ENCODE results near the gene AHCYL2.
"Not testable (repeated sequence)": the region's sequence is repeated elsewhere in the genome, so short reads cannot be mapped to it uniquely, and the experiment has no call there.

Gene AHCYL2

GRCh38 chr7:129332254-129333035 is 107.6 kb downstream of the AHCYL2 start:
- H3K4me1 ChIP-seq (ENCODE audit: control insufficient read depth, insufficient read depth, low read length, unreplicated experiment) = peaks cover 14% of the 10 kb centered on the region
- peak overlapping the region; percentile 90 for H3K27ac ChIP-seq (ENCODE audit: low read depth, low read length)
- H3K27me3 ChIP-seq (ENCODE audit: insufficient read depth, low read length) = no peaks in the 10 kb centered on the region
- H2AFZ ChIP-seq (ENCODE audit: low read length, unreplicated experiment) = peak overlapping the region; percentile 89
- H3K36me3 ChIP-seq (ENCODE audit: insufficient read depth, low read length) = no peaks in the 10 kb centered on the region
- H3K79me2 ChIP-seq (ENCODE audit: control insufficient read depth, insufficient read depth, low read length, unreplicated experiment) = no peaks in the 10 kb centered on the region
- H3K4me3 ChIP-seq (ENCODE audit: low read depth, low read length) = peak overlapping the region; percentile 59

- no peak overlapping the region for H3K27ac ChIP-seq (ENCODE audit: low read depth, low read length)
- no peaks in the 10 kb centered on the region for H3K27me3 ChIP-seq (ENCODE audit: insufficient read depth, low read length)
- H2AFZ ChIP-seq (ENCODE audit: low read length, unreplicated experiment) = no peak overlapping the region
- H3K79me2 ChIP-seq (ENCODE audit: control insufficient read depth, insufficient read depth, low read length, unreplicated experiment) = no peaks in the 10 kb centered on the region
- H3K4me3 ChIP-seq (ENCODE audit: low read depth, low read length) = no peak overlapping the region
- H3K36me3 ChIP-seq (ENCODE audit: insufficient read depth, low read length) = no peaks in the 10 kb centered on the region
- H3K4me1 ChIP-seq (ENCODE audit: control insufficient read depth, insufficient read depth, low read length, unreplicated experiment) = peaks cover 14% of the 10 kb centered on the region
These were observed 109.6 kb downstream of the AHCYL2 start for GRCh38 chr7:129334473-129334872.

- Histone ChIP-seq H3K4me3 (ENCODE audit: low read depth, low read length) (no peak overlapping the region), H3K36me3 (ENCODE audit: insufficient read depth, low read length) (no peaks in the 10 kb centered on the region), H3K27me3 (ENCODE audit: insufficient read depth, low read length) (no peaks in the 10 kb centered on the region), H3K4me1 (ENCODE audit: control insufficient read depth, insufficient read depth, low read length, unreplicated experiment) (peaks cover 4% of the 10 kb centered on the region), H3K27ac (ENCODE audit: low read depth, low read length) (no peak overlapping the region), H2AFZ (ENCODE audit: low read length, unreplicated experiment) (no peak overlapping the region), H3K79me2 (ENCODE audit: control insufficient read depth, insufficient read depth, low read length, unreplicated experiment) (no peaks in the 10 kb centered on the region)
These were observed 113.6 kb downstream of the AHCYL2 start for GRCh38 chr7:129338450-129338849.

- Histone ChIP-seq H3K4me1 (ENCODE audit: control insufficient read depth, insufficient read depth, low read length, unreplicated experiment) (peaks cover 9% of the 10 kb centered on the region), H3K4me3 (ENCODE audit: low read depth, low read length) (no peak overlapping the region), H3K27ac (ENCODE audit: low read depth, low read length) (no peak overlapping the region), H2AFZ (ENCODE audit: low read length, unreplicated experiment) (no peak overlapping the region), H3K27me3 (ENCODE audit: insufficient read depth, low read length) (no peaks in the 10 kb centered on the region), H3K79me2 (ENCODE audit: control insufficient read depth, insufficient read depth, low read length, unreplicated experiment) (no peaks in the 10 kb centered on the region), H3K36me3 (ENCODE audit: insufficient read depth, low read length) (no peaks in the 10 kb centered on the region)
These were observed 116.4 kb downstream of the AHCYL2 start for GRCh38 chr7:129341212-129341611.

- Histone ChIP-seq H3K79me2 (ENCODE audit: control insufficient read depth, insufficient read depth, low read length, unreplicated experiment) (no peaks in the 10 kb centered on the region), H3K27ac (ENCODE audit: low read depth, low read length) (no peak overlapping the region), H3K4me3 (ENCODE audit: low read depth, low read length) (no peak overlapping the region), H3K36me3 (ENCODE audit: insufficient read depth, low read length) (no peaks in the 10 kb centered on the region), H2AFZ (ENCODE audit: low read length, unreplicated experiment) (no peak overlapping the region), H3K27me3 (ENCODE audit: insufficient read depth, low read length) (no peaks in the 10 kb centered on the region), H3K4me1 (ENCODE audit: control insufficient read depth, insufficient read depth, low read length, unreplicated experiment) (peaks cover 9% of the 10 kb centered on the region)
These were observed 117.3 kb downstream of the AHCYL2 start for GRCh38 chr7:129341816-129342806.

- H3K79me2 ChIP-seq (ENCODE audit: control insufficient read depth, insufficient read depth, low read length, unreplicated experiment) = no peaks in the 10 kb centered on the region
- H3K27ac ChIP-seq (ENCODE audit: low read depth, low read length) = no peak overlapping the region
- no peak overlapping the region for H2AFZ ChIP-seq (ENCODE audit: low read length, unreplicated experiment)
- H3K4me3 ChIP-seq (ENCODE audit: low read depth, low read length) = no peak overlapping the region
- peaks cover 9% of the 10 kb centered on the region for H3K4me1 ChIP-seq (ENCODE audit: control insufficient read depth, insufficient read depth, low read length, unreplicated experiment)
- no peaks in the 10 kb centered on the region for H3K27me3 ChIP-seq (ENCODE audit: insufficient read depth, low read length)
- H3K36me3 ChIP-seq (ENCODE audit: insufficient read depth, low read length) = no peaks in the 10 kb centered on the region
These were observed 118.4 kb downstream of the AHCYL2 start for GRCh38 chr7:129343099-129343700.

- H3K4me1 ChIP-seq (ENCODE audit: control insufficient read depth, insufficient read depth, low read length, unreplicated experiment) = peaks cover 9% of the 10 kb centered on the region
- H3K79me2 ChIP-seq (ENCODE audit: control insufficient read depth, insufficient read depth, low read length, unreplicated experiment) = no peaks in the 10 kb centered on the region
- no peak overlapping the region for H2AFZ ChIP-seq (ENCODE audit: low read length, unreplicated experiment)
- H3K36me3 ChIP-seq (ENCODE audit: insufficient read depth, low read length) = no peaks in the 10 kb centered on the region
- H3K27ac ChIP-seq (ENCODE audit: low read depth, low read length) = no peak overlapping the region
- H3K27me3 ChIP-seq (ENCODE audit: insufficient read depth, low read length) = no peaks in the 10 kb centered on the region
- no peak overlapping the region for H3K4me3 ChIP-seq (ENCODE audit: low read depth, low read length)
These were observed 122.5 kb downstream of the AHCYL2 start for GRCh38 chr7:129347330-129347729.

GRCh38 chr7:129348023-129348740 is 123.4 kb downstream of the AHCYL2 start:
- H3K36me3 ChIP-seq (ENCODE audit: insufficient read depth, low read length) = no peaks in the 10 kb centered on the region
- peaks cover 9% of the 10 kb centered on the region for H3K4me1 ChIP-seq (ENCODE audit: control insufficient read depth, insufficient read depth, low read length, unreplicated experiment)
- no peaks in the 10 kb centered on the region for H3K27me3 ChIP-seq (ENCODE audit: insufficient read depth, low read length)

GRCh38 chr7:129351320-129351719 is 126.5 kb downstream of the AHCYL2 start:
- Histone ChIP-seq H3K27ac (ENCODE audit: low read depth, low read length) (no peak overlapping the region), H3K79me2 (ENCODE audit: control insufficient read depth, insufficient read depth, low read length, unreplicated experiment) (no peaks in the 10 kb centered on the region), H3K27me3 (ENCODE audit: insufficient read depth, low read length) (no peaks in the 10 kb centered on the region), H2AFZ (ENCODE audit: low read length, unreplicated experiment) (no peak overlapping the region), H3K4me3 (ENCODE audit: low read depth, low read length) (no peak overlapping the region), H3K4me1 (ENCODE audit: control insufficient read depth, insufficient read depth, low read length, unreplicated experiment) (no peaks in the 10 kb centered on the region), H3K36me3 (ENCODE audit: insufficient read depth, low read length) (no peaks in the 10 kb centered on the region)

More at GRCh38 chr7:129348023-129348740, 123.4 kb downstream of the AHCYL2 start:
- Histone ChIP-seq H2AFZ (ENCODE audit: low read length, unreplicated experiment) (no peak overlapping the region), H3K4me3 (ENCODE audit: low read depth, low read length) (no peak overlapping the region), H3K27ac (ENCODE audit: low read depth, low read length) (no peak overlapping the region), H3K79me2 (ENCODE audit: control insufficient read depth, insufficient read depth, low read length, unreplicated experiment) (no peaks in the 10 kb centered on the region)

GRCh38 chr7:129353104-129353503 is 128.3 kb downstream of the AHCYL2 start:
- not testable (repeated sequence) for H3K4me3 ChIP-seq (ENCODE audit: low read depth, low read length); H3K27ac ChIP-seq (ENCODE audit: low read depth, low read length); H2AFZ ChIP-seq (ENCODE audit: low read length, unreplicated experiment); H3K27me3 ChIP-seq (ENCODE audit: insufficient read depth, low read length); H3K36me3 ChIP-seq (ENCODE audit: insufficient read depth, low read length); H3K4me1 ChIP-seq (ENCODE audit: control insufficient read depth, insufficient read depth, low read length, unreplicated experiment); H3K79me2 ChIP-seq (ENCODE audit: control insufficient read depth, insufficient read depth, low read length, unreplicated experiment)

Measured in ACC112 (cell line).